Liver (tissue), 9 donors: ENCODE data around the gene HBA1. TPM values are rescaled to one million over a fixed set of nuclear protein-coding genes. Genes with fewer than 3 reads are reported as not detected.
"Not testable (repeated sequence)": the region's sequence is repeated elsewhere in the genome, so short reads cannot be mapped to it uniquely, and the experiment has no call there.

Source experiments
- DNase-seq: peaks from one replicate; pipeline ENCODE4 v3.0.0-alpha.2; 2017; ENCODE audit warnings: low spot score
- H3K27ac ChIP-seq, 2 donors: one replicate each; pipeline ENCODE4 v1.7.0; 2013; ENCODE audit warnings: inconsistent platforms in 2 of 2, low read length in 2 of 2, control low read depth in 1 of 2, low read depth in 1 of 2, mild to moderate bottlenecking in 1 of 2
- H3K27me3 ChIP-seq, 4 donors: one replicate each; pipeline versions ENCODE4 v1.6.1 to v1.7.0; 2013; ENCODE audit warnings: low read length in 3 of 4, inconsistent platforms in 1 of 4, mild to moderate bottlenecking in 1 of 4, moderate library complexity in 1 of 4; ENCODE audit not compliant: control insufficient read depth in 4 of 4, insufficient read depth in 4 of 4
- H3K36me3 ChIP-seq, 4 donors: one replicate each; pipeline versions ENCODE4 v1.6.1 to v1.7.0; 2013; ENCODE audit warnings: low read length in 3 of 4, mild to moderate bottlenecking in 3 of 4, low read depth in 1 of 4, moderate library complexity in 1 of 4; ENCODE audit not compliant: control insufficient read depth in 4 of 4, insufficient read depth in 3 of 4
- H3K4me1 ChIP-seq, 4 donors: one replicate each; pipeline versions ENCODE4 v1.6.1 to v1.7.0; 2013; ENCODE audit warnings: low read length in 3 of 4, mild to moderate bottlenecking in 3 of 4, moderate library complexity in 1 of 4; ENCODE audit not compliant: control insufficient read depth in 4 of 4, insufficient read depth in 4 of 4
- H3K4me3 ChIP-seq, 3 donors: one replicate each; pipeline versions ENCODE4 v1.6.1 to v1.7.0; 2013; ENCODE audit warnings: low read length in 3 of 3, control low read depth in 1 of 3, low read depth in 1 of 3, mild to moderate bottlenecking in 1 of 3
- H3K9ac ChIP-seq, 2 donors: one replicate each; pipeline ENCODE4 v1.7.0; 2013; ENCODE audit warnings: low read length in 2 of 2, mild to moderate bottlenecking in 2 of 2, moderate library complexity in 2 of 2, control low read depth in 1 of 2, low read depth in 1 of 2
- H3K9me3 ChIP-seq, 4 donors: one replicate each; pipeline versions ENCODE4 v1.6.1 to v1.7.0; 2013; ENCODE audit warnings: low read length in 3 of 4; ENCODE audit not compliant: control insufficient read depth in 4 of 4
- EGR1 ChIP-seq, 2 donors: IDR thresholded peaks; 2 replicates each; pipeline ENCODE4 v1.6.1; 2016 to 2018; ENCODE audit warnings: antibody characterized with exemption in 2 of 2, low read depth in 2 of 2
- FOXA1 ChIP-seq: IDR thresholded peaks from 2 replicates; pipeline ENCODE4 v1.6.1; 2016; ENCODE audit warnings: antibody characterized with exemption
- FOXA2 ChIP-seq: IDR thresholded peaks from 2 replicates; pipeline ENCODE4 v1.6.1; 2016; ENCODE audit warnings: antibody characterized with exemption
- GABPA ChIP-seq, 2 donors: IDR thresholded peaks in 1 of 2; conservative IDR thresholded peaks in 1 of 2; 2 replicates each; pipeline ENCODE4 v1.6.1; 2016; ENCODE audit warnings: antibody characterized with exemption in 2 of 2, mild to moderate bottlenecking in 1 of 2, moderate library complexity in 1 of 2
- HNF4A ChIP-seq, 2 donors: conservative IDR thresholded peaks; 2 replicates each; pipeline ENCODE4 v1.6.1; 2016; ENCODE audit warnings: antibody characterized with exemption in 2 of 2, mild to moderate bottlenecking in 2 of 2
- HNF4G ChIP-seq: IDR thresholded peaks from 2 replicates; pipeline ENCODE4 v1.6.1; 2016; ENCODE audit warnings: antibody characterized with exemption
- JUND ChIP-seq, 2 donors: IDR thresholded peaks; 2 replicates each; pipeline ENCODE4 v1.6.1; 2016; ENCODE audit warnings: antibody characterized with exemption in 2 of 2
- NR2F2 ChIP-seq: IDR thresholded peaks from 2 replicates; pipeline ENCODE4 v1.6.1; 2016; ENCODE audit warnings: antibody characterized with exemption
- RAD21 ChIP-seq, 2 donors: IDR thresholded peaks; 2 replicates each; pipeline ENCODE4 v1.6.1; 2016; ENCODE audit warnings: antibody characterized with exemption in 2 of 2, mild to moderate bottlenecking in 2 of 2
- SP1 ChIP-seq: IDR thresholded peaks from 2 replicates; pipeline ENCODE4 v1.6.1; 2018; ENCODE audit warnings: antibody characterized with exemption, mild to moderate bottlenecking
- TAF1 ChIP-seq: conservative IDR thresholded peaks from 2 replicates; pipeline ENCODE4 v1.6.1; 2016; ENCODE audit warnings: antibody characterized with exemption, mild to moderate bottlenecking
- YY1 ChIP-seq: IDR thresholded peaks from 2 replicates; pipeline ENCODE4 v1.6.1; 2016; ENCODE audit warnings: antibody characterized with exemption, mild to moderate bottlenecking
- WGBS: extraction: QIAGEN DNeasy Blood & Tissue Kit; methylation state at CpG from one replicate; pipeline ENCODE4 v1.1.7; 2013; 5-methylcytosine and 5-hydroxymethylcytosine counted together
- polyA plus RNA-seq, 2 donors: library from polyadenylated mRNA; stranded (reverse) in 1 of 2; unstranded in 1 of 2; fragments of 200-250 nt in 1 of 2; fragments of >200 nt in 1 of 2; fragmentation: Nextera tagmentation in 1 of 2; extraction: Ambion mirVana in 1 of 2; gene quantifications; one replicate each; pipeline versions ENCODE4 v1.2.1 to v1.2.3, GENCODE V29; 2013 to 2015
- total RNA-seq, 2 donors: library from RNA; depleted of rRNA; stranded (reverse); fragments of >200 nt; gene quantifications; one replicate each; pipeline ENCODE4 v1.2.3, GENCODE V29; 2014
- TF ChIP-seq, protein P1 (sequence below): IDR thresholded peaks from 2 replicates; pipeline ENCODE4 v1.6.1; 2016; ENCODE audit warnings: antibody characterized with exemption
- TF ChIP-seq, protein P2 (sequence below): fragments of 150-350 bp; IDR thresholded peaks from 2 replicates; pipeline ENCODE4 v1.5.1; 2017; ENCODE audit warnings: improper control_type of control experiment, low read depth, low read length; ENCODE audit not compliant: missing input control
- TF ChIP-seq, protein P3 (sequence below): IDR thresholded peaks from 2 replicates; pipeline ENCODE4 v1.6.1; 2016; ENCODE audit warnings: antibody characterized with exemption
- donor health status: healthy.
- donor health status: healthy.
- donor health status: healthy.
- donor health status: healthy.
- donor health status: healthy.

HBA1 gene
- total RNA-seq = over 10,000 TPM in 1 of 2 donors, 1 to 10 TPM in 1; 3.5 to 19,034 TPM
- 10 to 100 TPM; 18.5 to 41.6 TPM for polyA plus RNA-seq

DNA sequence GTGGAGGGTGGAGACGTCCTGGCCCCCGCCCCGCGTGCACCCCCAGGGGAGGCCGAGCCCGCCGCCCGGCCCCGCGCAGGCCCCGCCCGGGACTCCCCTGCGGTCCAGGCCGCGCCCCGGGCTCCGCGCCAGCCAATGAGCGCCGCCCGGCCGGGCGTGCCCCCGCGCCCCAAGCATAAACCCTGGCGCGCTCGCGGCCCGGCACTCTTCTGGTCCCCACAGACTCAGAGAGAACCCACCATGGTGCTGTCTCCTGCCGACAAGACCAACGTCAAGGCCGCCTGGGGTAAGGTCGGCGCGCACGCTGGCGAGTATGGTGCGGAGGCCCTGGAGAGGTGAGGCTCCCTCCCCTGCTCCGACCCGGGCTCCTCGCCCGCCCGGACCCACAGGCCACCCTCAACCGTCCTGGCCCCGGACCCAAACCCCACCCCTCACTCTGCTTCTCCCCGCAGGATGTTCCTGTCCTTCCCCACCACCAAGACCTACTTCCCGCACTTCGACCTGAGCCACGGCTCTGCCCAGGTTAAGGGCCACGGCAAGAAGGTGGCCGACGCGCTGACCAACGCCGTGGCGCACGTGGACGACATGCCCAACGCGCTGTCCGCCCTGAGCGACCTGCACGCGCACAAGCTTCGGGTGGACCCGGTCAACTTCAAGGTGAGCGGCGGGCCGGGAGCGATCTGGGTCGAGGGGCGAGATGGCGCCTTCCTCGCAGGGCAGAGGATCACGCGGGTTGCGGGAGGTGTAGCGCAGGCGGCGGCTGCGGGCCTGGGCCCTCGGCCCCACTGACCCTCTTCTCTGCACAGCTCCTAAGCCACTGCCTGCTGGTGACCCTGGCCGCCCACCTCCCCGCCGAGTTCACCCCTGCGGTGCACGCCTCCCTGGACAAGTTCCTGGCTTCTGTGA, at the start of gene HBA1:
Gene HBA1 (plus strand): TSS at position 204 of the 906 bp plus-strand sequence. CDS start 37 bp downstream, at position 241.
- WGBS = 5% methylated on average over 38 of the region's 88 CpGs

DNA sequence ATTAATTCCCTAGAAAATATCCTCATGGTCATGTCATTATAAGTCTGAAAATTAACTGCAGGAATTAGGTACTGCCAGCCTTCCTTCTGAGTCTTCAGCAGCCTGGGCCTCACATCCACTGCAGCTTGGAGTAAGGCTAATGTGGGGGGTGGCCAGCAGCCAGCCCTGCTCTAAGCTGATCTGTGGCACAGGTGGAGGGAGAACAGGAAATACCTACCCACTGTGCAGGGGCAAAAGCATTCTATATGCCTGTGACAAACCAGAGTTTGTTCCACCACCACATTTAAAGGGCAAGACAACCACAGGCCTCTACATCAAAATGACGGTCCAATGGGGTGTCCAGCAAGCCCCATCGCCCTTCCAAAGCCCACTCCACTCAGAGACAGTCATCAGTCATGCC, 47.4 kb upstream of the HBA1 start:
- Histone ChIP-seq H3K36me3 (no peaks in the 10 kb centered on the region), H3K27ac (no peak overlapping the region), H3K9me3 (no peaks in the 10 kb centered on the region), H3K27me3 (no peaks in the 10 kb centered on the region), H3K9ac (no peak overlapping the region), H3K4me3 (no peak overlapping the region), H3K4me1 (no peaks in the 10 kb centered on the region)
- TF ChIP-seq NR2F2 (no peak), FOXA2 (no peak), GABPA (IDR thresholded peaks at IDR 0.05 in 1 of 2, conservative IDR thresholded peaks at IDR 0.05 in 1 of 2) (no peak), HNF4A (conservative IDR thresholded peaks at IDR 0.05) (no peak), YY1 (no peak), RAD21 (IDR thresholded peaks at IDR 0.05) (no peak), SP1 (no peak), TAF1 (no peak), FOXA1 (no peak), JUND (IDR thresholded peaks at IDR 0.05) (no peak), EGR1 (IDR thresholded peaks at IDR 0.05; ENCODE audit: low read depth in 2 of 2) (no peak), HNF4G (no peak)
- TF ChIP-seq, protein P1, sequence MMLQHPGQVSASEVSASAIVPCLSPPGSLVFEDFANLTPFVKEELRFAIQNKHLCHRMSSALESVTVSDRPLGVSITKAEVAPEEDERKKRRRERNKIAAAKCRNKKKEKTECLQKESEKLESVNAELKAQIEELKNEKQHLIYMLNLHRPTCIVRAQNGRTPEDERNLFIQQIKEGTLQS = no peak
- TF ChIP-seq, protein P2, sequence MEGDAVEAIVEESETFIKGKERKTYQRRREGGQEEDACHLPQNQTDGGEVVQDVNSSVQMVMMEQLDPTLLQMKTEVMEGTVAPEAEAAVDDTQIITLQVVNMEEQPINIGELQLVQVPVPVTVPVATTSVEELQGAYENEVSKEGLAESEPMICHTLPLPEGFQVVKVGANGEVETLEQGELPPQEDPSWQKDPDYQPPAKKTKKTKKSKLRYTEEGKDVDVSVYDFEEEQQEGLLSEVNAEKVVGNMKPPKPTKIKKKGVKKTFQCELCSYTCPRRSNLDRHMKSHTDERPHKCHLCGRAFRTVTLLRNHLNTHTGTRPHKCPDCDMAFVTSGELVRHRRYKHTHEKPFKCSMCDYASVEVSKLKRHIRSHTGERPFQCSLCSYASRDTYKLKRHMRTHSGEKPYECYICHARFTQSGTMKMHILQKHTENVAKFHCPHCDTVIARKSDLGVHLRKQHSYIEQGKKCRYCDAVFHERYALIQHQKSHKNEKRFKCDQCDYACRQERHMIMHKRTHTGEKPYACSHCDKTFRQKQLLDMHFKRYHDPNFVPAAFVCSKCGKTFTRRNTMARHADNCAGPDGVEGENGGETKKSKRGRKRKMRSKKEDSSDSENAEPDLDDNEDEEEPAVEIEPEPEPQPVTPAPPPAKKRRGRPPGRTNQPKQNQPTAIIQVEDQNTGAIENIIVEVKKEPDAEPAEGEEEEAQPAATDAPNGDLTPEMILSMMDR = no peak
- TF ChIP-seq, protein P3, sequence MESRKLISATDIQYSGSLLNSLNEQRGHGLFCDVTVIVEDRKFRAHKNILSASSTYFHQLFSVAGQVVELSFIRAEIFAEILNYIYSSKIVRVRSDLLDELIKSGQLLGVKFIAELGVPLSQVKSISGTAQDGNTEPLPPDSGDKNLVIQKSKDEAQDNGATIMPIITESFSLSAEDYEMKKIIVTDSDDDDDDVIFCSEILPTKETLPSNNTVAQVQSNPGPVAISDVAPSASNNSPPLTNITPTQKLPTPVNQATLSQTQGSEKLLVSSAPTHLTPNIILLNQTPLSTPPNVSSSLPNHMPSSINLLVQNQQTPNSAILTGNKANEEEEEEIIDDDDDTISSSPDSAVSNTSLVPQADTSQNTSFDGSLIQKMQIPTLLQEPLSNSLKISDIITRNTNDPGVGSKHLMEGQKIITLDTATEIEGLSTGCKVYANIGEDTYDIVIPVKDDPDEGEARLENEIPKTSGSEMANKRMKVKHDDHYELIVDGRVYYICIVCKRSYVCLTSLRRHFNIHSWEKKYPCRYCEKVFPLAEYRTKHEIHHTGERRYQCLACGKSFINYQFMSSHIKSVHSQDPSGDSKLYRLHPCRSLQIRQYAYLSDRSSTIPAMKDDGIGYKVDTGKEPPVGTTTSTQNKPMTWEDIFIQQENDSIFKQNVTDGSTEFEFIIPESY = no peak
- no peak for DNase-seq
- WGBS = 91% methylated on average over 2 of the region's 2 CpGs

More for the DNA sequence above, at the start of gene HBA1:
- H3K9me3 ChIP-seq, H3K27ac ChIP-seq, H3K36me3 ChIP-seq, DNase-seq, H3K9ac ChIP-seq, H3K4me3 ChIP-seq: not testable (repeated sequence)
- H3K4me1 ChIP-seq = peaks cover 5 to 13% (median 12%) of the 10 kb centered on the region in 4 donors
- H3K27me3 ChIP-seq = peaks cover 4 to 15% (median 8%) of the 10 kb centered on the region in 4 donors
